Measurements from ENCODE around the gene AOPEP. TPM values are rescaled to one million over a fixed set of nuclear protein-coding genes. Genes with fewer than 3 reads are reported as not detected.

The AOPEP gene
- total RNA-seq, 2 donors from 2014 or later = 81.5 to 224 TPM

DNA sequence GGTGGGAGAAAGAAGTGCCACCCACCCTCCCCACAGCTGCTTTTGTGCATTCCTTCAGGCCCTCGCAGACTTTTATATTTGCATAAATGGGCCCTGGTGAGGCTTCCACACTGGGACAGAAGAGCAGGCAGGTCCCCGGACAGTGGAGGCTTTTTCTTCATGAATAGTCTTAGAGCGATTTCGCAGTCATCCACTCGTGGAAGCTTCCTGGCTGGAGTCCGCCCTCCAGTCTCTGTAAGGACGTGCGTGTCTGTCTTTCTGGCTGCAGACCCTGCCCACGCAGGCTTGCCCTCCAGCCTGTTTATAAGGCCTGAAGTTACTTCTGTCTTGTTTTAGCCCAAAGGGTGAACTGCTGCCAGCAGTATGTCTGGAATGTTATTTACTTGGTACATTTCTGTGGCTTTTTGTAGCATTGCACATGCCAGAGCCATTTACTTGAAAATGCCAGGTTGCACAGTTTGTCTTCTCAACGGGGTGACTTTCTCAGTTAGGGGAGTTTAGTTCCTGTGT is 195.7 kb downstream of the AOPEP start:
- peak in 2 of 3 donors; percentile 17 to 28 for TF ChIP-seq POLR2A (IDR thresholded peaks at IDR 0.05)
- TF ChIP-seq, protein P1, sequence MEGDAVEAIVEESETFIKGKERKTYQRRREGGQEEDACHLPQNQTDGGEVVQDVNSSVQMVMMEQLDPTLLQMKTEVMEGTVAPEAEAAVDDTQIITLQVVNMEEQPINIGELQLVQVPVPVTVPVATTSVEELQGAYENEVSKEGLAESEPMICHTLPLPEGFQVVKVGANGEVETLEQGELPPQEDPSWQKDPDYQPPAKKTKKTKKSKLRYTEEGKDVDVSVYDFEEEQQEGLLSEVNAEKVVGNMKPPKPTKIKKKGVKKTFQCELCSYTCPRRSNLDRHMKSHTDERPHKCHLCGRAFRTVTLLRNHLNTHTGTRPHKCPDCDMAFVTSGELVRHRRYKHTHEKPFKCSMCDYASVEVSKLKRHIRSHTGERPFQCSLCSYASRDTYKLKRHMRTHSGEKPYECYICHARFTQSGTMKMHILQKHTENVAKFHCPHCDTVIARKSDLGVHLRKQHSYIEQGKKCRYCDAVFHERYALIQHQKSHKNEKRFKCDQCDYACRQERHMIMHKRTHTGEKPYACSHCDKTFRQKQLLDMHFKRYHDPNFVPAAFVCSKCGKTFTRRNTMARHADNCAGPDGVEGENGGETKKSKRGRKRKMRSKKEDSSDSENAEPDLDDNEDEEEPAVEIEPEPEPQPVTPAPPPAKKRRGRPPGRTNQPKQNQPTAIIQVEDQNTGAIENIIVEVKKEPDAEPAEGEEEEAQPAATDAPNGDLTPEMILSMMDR (IDR thresholded peaks at IDR 0.05) = peak in 1 of 7 experiments; percentile 7
- Histone ChIP-seq H3K36me3 (replicated peaks in 1 of 2; ENCODE audit: insufficient read depth in 1 of 2, low read depth in 2 of 2) (no peaks in the 10 kb centered on the region), H3K4me1 (peaks cover 25% of the 10 kb centered on the region), H3K27me3 (no peaks in the 10 kb centered on the region), H3K27ac (peak overlapping the region; percentile 14 to 78 (median 64)), H3K9me3 (no peaks in the 10 kb centered on the region), H3K4me3 (no peak overlapping the region)
- peak; percentile 39 to 74 (median 56) for DNase-seq
- ATAC-seq = peak; percentile 82
- intact Hi-C loops (cut with DNase I) = no loop called here
- 59 to 64% methylated on average over 10 of the region's 10 CpGs for WGBS, 2 donors

DNA sequence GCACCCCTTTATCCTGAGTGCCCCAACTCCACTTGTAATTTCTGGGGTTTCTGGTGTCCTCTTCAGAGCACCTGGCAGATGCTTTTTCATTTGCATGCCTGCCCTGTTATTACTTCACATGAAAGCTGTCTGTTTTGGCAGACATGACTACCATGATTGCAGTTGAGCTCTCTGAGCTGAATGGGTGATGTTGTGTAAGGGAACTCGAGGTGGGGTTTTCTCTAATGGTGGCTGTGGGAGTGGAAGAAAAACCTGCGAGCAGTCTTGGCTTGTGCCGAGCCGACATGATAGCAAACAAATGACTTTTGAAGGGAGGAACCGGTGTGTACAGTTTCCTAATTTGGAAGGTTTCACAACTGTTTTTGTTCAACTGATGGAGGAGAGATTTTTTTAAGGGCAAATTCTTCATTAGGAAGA is 196.2 kb downstream of the AOPEP start:
- Histone ChIP-seq H3K27ac (peak overlapping the region in 3 of 4 donors; percentile 58 to 78 (median 71)), H3K4me3 (no peak overlapping the region), H3K27me3 (no peaks in the 10 kb centered on the region), H3K36me3 (replicated peaks in 1 of 2; ENCODE audit: insufficient read depth in 1 of 2, low read depth in 2 of 2) (no peaks in the 10 kb centered on the region), H3K4me1 (peaks cover 25% of the 10 kb centered on the region), H3K9me3 (no peaks in the 10 kb centered on the region)
- TF ChIP-seq, protein P1 (IDR thresholded peaks at IDR 0.05) = no peak
- no peak for TF ChIP-seq POLR2A (IDR thresholded peaks at IDR 0.05)
- intact Hi-C loops (cut with DNase I) = no loop called here
- WGBS, 2 donors = 51 to 56% methylated on average over 5 of the region's 5 CpGs
- ATAC-seq = no peak
- no peak for DNase-seq

DNA sequence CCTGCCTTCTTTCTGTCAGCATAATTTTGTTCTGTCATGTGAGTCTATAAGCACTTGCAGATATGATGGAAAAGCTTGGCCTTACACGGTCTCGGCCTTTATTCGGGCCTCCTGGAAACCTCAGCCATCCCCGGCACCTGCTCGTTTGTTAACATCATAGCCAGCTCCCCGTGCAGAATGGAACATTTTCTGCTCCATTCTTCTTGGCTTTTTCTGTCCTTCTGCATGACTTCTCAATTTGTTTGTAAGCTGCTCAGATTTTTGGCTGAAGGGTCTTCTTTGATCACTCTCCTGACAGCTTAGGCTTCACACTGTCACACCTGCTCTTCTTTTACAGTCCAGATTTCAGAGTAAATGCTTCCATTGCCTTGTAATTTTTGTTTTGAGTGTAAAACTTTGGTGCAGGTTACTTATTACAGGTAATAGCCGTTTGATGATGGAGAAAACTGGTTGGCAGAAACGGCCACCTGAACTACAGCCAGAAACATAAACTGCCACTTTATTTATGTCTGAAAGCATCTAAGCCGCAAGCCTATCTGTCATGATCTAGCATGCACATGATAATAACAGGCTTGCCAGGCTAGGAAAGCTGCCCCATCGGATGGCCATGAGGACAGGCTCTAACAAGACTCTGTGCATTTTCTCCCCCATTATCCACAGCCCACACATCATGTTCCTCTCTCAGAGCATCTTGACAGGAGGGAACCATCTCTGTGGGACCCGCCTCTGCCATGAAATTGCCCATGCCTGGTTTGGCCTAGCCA is 197.0 kb downstream of the AOPEP start:
- H3K4me1 ChIP-seq = peaks cover 25% of the 10 kb centered on the region
- intact Hi-C loops (cut with DNase I) = no loop called here
- no peak for TF ChIP-seq POLR2A (IDR thresholded peaks at IDR 0.05)
- H3K27me3 ChIP-seq = no peaks in the 10 kb centered on the region
- WGBS, 2 donors = 69 to 74% methylated on average over 11 of the region's 11 CpGs
- DNase-seq = no peak
- H3K27ac ChIP-seq = peak overlapping the region; percentile 30 to 78 (median 64)
- ATAC-seq = no peak
- H3K4me3 ChIP-seq = no peak overlapping the region
- H3K36me3 ChIP-seq (replicated peaks in 1 of 2; ENCODE audit: insufficient read depth in 1 of 2, low read depth in 2 of 2) = no peaks in the 10 kb centered on the region
- no peaks in the 10 kb centered on the region for H3K9me3 ChIP-seq

DNA sequence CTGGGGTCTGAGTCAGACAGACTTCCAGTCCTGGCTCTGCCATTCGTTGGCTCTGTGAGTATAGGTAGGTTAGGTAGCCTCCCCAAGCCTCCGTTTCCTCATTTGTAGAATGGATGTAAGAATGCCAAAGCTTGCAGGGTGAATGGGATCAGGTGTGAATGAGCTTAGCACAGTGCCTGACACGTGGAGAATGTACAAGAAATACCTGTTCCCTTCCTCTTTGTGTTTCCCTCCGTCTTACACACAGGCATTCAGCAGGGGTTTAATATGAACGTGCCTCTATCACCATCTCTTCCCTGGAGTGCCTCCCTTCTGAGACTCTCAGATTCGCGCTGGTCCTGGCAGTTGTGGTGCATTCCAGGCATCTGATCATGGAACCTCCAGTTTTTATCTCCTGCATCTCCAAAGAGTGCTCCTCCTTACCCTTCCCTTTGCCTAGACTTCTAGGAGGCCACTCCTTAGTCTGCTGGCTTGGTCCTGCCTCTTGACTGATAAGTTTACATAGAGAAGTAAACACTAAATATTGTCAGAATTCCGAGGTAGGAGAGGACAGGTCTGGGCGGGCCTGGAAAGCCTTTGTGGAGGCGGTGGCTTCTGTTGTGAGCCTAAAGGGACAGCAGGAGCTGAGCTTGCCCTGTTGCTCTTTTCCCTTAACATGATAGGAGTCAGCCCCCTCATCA is 199.4 kb downstream of the AOPEP start:
- H3K27ac ChIP-seq = no peak overlapping the region
- ATAC-seq (no peak), DNase-seq (no peak)
- no peaks in the 10 kb centered on the region for H3K27me3 ChIP-seq
- no peak overlapping the region for H3K4me3 ChIP-seq
- intact Hi-C loops (cut with DNase I) = no loop called here
- peaks cover 25% of the 10 kb centered on the region for H3K4me1 ChIP-seq
- WGBS, 2 donors = 87 to 88% methylated on average over 10 of the region's 10 CpGs
- no peaks in the 10 kb centered on the region for H3K9me3 ChIP-seq
- no peaks in the 10 kb centered on the region for H3K36me3 ChIP-seq (replicated peaks in 1 of 2; ENCODE audit: insufficient read depth in 1 of 2, low read depth in 2 of 2)
- TF ChIP-seq, protein P1 (IDR thresholded peaks at IDR 0.05) = no peak
- no peak for TF ChIP-seq POLR2A (IDR thresholded peaks at IDR 0.05)

DNA sequence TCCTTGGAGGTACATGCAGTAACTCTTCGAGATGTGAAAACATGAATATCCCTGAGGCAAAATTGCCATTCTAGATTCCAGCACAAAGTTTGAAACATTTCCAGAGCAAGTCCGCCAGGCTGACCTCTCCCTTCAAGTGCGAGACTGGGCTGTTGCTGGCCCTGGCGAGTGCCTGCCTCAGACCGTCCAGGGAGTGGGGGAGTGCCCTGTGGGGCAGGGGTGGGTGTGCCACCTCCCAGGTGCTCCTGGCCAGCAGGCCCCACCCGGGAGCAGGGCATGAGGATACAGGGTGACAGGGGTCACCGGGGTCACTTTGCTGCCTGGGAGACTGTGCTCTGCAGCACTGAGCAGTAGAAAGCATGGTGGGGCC is 199.9 kb downstream of the AOPEP start:
- no peak for TF ChIP-seq POLR2A (IDR thresholded peaks at IDR 0.05)
- TF ChIP-seq, protein P1 (IDR thresholded peaks at IDR 0.05) = no peak
- Histone ChIP-seq H3K9me3 (no peaks in the 10 kb centered on the region), H3K27me3 (no peaks in the 10 kb centered on the region), H3K4me3 (no peak overlapping the region), H3K36me3 (replicated peaks in 1 of 2; ENCODE audit: insufficient read depth in 1 of 2, low read depth in 2 of 2) (no peaks in the 10 kb centered on the region), H3K4me1 (peaks cover 24% of the 10 kb centered on the region), H3K27ac (no peak overlapping the region)
- intact Hi-C loops (cut with DNase I) = no loop called here
- ATAC-seq = no peak
- 80 to 87% methylated on average over 2 to 7 of the region's 7 CpGs for WGBS, 2 donors
- no peak for DNase-seq
